Measurements from ENCODE around the gene PTPRN2. TPM values are rescaled to one million over a fixed set of nuclear protein-coding genes. Genes with fewer than 3 reads are reported as not detected.

The PTPRN2 gene
- total and polyA plus RNA-seq, 2 of the 8 experiments (the other 6 are each of a cell fraction or from before 2014, with no cell fraction given): 2.6 to 4.5 TPM

- Histone ChIP-seq H3K14ac (ENCODE audit: insufficient read length) (no peak overlapping the region), H3K4ac (replicated peaks; ENCODE audit: insufficient read length, low read depth, low read length) (no peak overlapping the region), H3K79me2 (ENCODE audit: control insufficient read depth in 1 of 2, insufficient read depth in 2 of 2, low read length in 2 of 2) (no peaks in the 10 kb centered on the region), H3K9ac (replicated peaks in 1 of 4; ENCODE audit: extremely low read depth in 1 of 4, low read depth in 3 of 4, low read length in 3 of 4) (no peak overlapping the region), H3K9me3 (ENCODE audit: insufficient read depth in 2 of 2, low read depth in 1 of 2, low read length in 1 of 2) (peaks cover 7 to 19% of the 10 kb centered on the region in 2 experiments), H2BK120ac (replicated peaks; ENCODE audit: low read depth, low read length) (no peak overlapping the region), H3K56ac (replicated peaks; ENCODE audit: insufficient read length, low read depth, low read length) (no peak overlapping the region), H3K36me3 (ENCODE audit: control insufficient read depth in 2 of 4, insufficient read depth in 4 of 4, low read length in 3 of 4) (no peaks in the 10 kb centered on the region), H4K20me1 (replicated peaks in 1 of 2; ENCODE audit: control insufficient read depth in 1 of 2, insufficient read depth in 2 of 2, low read length in 2 of 2) (no peaks in the 10 kb centered on the region), H3K79me1 (ENCODE audit: low read depth, low read length) (no peaks in the 10 kb centered on the region), H3K23me2 (ENCODE audit: low read depth, low read length) (no peaks in the 10 kb centered on the region), H2BK5ac (ENCODE audit: low read depth, low read length) (no peak overlapping the region), H4K8ac (ENCODE audit: extremely low read depth, insufficient read depth, low read length) (no peak overlapping the region), H3K18ac (ENCODE audit: extremely low read depth, low read length) (no peak overlapping the region), H3K4me1 (replicated peaks in 1 of 4; ENCODE audit: control insufficient read depth in 3 of 4, insufficient read depth in 4 of 4, low read length in 3 of 4) (no peaks in the 10 kb centered on the region), H3K27me3 (replicated peaks in 1 of 4; ENCODE audit: control insufficient read depth in 3 of 4, extremely low read depth in 1 of 4, insufficient read depth in 3 of 4, low read length in 3 of 4) (no peaks in the 10 kb centered on the region), H4K91ac (replicated peaks; ENCODE audit: insufficient read length, low read length) (no peak overlapping the region), H3K27ac (ENCODE audit: low read depth, low read length) (no peak overlapping the region), H3K4me3 (ENCODE audit: extremely low read depth in 1 of 4, insufficient read depth in 2 of 4, low read depth in 3 of 4, low read length in 4 of 4) (no peak overlapping the region), H2AK5ac (ENCODE audit: low read depth, low read length) (no peak overlapping the region), H3K23ac (ENCODE audit: insufficient read length) (no peak overlapping the region), H2BK12ac (ENCODE audit: low read depth, low read length) (no peak overlapping the region), H3K4me2 (ENCODE audit: insufficient read depth in 1 of 2, low read depth in 2 of 2, low read length in 2 of 2) (no peak overlapping the region), H2AFZ (ENCODE audit: low read length) (no peak overlapping the region), H2BK15ac (ENCODE audit: low read length) (no peak overlapping the region), H2BK20ac (ENCODE audit: low read length) (no peak overlapping the region), H4K5ac (ENCODE audit: insufficient read length, low read depth, low read length) (no peak overlapping the region)
- no peak for FAIRE-seq
- TF ChIP-seq GTF2F1 (IDR thresholded peaks at IDR 0.05; ENCODE audit: borderline replicate concordance, low read depth, low read length): no peak
- TF ChIP-seq BACH1 (IDR thresholded peaks at IDR 0.05; ENCODE audit: low read length): no peak
- TF ChIP-seq CTCF (IDR thresholded peaks at IDR 0.05; ENCODE audit: control extremely low read depth in 1 of 3, insufficient read depth in 1 of 3, low read depth in 1 of 3, low read length in 3 of 3): peak in 2 of 3 experiments; percentile 30 to 41; a peak in 2 of 4 replicates
- TF ChIP-seq RAD21 (IDR thresholded peaks at IDR 0.05 in 1 of 2, conservative IDR thresholded peaks at IDR 0.05 in 1 of 2; ENCODE audit: low read depth in 2 of 2, low read length in 2 of 2): peak; percentile 50 to 51
- TF ChIP-seq E2F6 (IDR thresholded peaks at IDR 0.05): no peak
- ChIA-PET POLR2A (ENCODE audit: partially characterized antibody) (no interaction called here), CTCF (ENCODE audit: partially characterized antibody) (interaction anchor here (0.7 to 2.7 kb wide), 13 partner anchors 10 to 508 kb away, joined by 3 to 9 read pairs (median 3); no protein-coding TSS in a partner anchor)
- no peak for DNase-seq (ENCODE audit: low read depth in 1 of 2, low spot score in 2 of 2)
- WGBS, 2 experiments (ENCODE audit: extremely low coverage in 1 of 2, insufficient coverage in 1 of 2, insufficient read length in 1 of 2, insufficient replicate concordance in 2 of 2, low coverage in 1 of 2, low lambda C conversion rate in 2 of 2, missing lambda C conversion rate in 1 of 2): 64% methylated on average over 1 of the region's 1 CpG; no CpG with 5 or more reads in 1 of the 2 experiments
These were observed 359.5 kb downstream of the PTPRN2 start for GRCh38 chr7:158228131-158228530.

Data from H1 (cell line).